SK-N-SH (cell line): Measurements from ENCODE around the gene ACSS1.

Experiments
- CTCF ChIP-seq: fragments of 200-600 bp; sonication (generic); IDR thresholded peaks from 2 replicates; pipeline ENCODE4 v1.6.1; 2017; ENCODE audit warnings: antibody characterized with exemption, mild to moderate bottlenecking, moderate library complexity
- EZH2phosphoT487 ChIP-seq: fragments of 200-600 bp; sonication (generic); IDR thresholded peaks from 2 replicates; pipeline ENCODE4 v1.6.1; 2017; ENCODE audit warnings: low read depth, mixed run types, mild to moderate bottlenecking, antibody characterized with exemption, moderate library complexity, borderline replicate concordance
- JUND ChIP-seq: IDR thresholded peaks from 2 replicates; pipeline ENCODE4 v1.4.0; 2012
- MEF2A ChIP-seq: IDR thresholded peaks from 2 replicates; pipeline ENCODE4 v1.4.0; 2012; ENCODE audit warnings: low read depth, borderline replicate concordance
- RFX5 ChIP-seq: IDR thresholded peaks from 2 replicates; pipeline ENCODE4 v1.6.1; 2012; ENCODE audit warnings: mild to moderate bottlenecking, improper control_type of control experiment, low read length

DNA sequence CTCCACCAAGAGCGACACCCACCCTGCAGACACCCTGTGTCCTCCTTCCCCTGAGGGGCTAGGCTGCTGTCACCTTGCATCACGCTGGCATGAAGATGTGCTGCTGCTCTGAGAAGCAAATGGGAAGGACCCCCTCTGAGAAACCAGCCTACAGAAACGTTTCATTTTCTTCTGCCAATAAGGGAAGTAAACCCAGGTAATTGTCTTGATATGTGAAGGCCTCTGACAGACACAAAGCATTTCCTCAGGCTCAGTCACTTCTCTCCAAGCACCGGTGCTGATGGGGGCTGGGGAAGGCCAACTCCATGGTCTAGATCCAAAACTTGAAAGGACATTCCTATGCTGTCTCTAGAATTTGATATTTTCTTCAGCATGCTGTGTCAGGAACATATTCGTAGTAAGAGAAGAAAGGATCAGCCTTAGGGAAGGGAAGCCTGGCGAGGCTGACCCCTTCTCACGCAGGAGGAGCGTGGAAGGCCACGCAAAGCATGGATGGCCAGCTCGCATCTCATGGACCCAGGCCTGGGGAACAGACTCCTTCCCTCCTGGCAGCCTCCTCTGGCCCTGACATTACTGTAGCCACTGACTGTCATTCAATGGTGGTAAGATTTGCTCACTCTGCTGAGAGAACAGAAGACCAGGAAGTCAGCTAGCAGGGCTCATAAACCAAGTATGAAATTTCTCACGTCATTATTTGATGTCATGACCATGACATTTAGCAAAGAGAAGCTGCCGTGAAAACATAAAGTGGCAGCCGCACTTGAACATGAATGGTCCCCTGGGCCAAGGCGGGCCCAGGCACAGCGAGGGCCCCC, 20.4 kb downstream of the ACSS1 start:
- TF ChIP-seq CTCF (no peak), RFX5 (no peak), JUND (no peak), EZH2phosphoT487 (no peak), MEF2A (no peak)
